SHP77 (cell line): ENCODE data around the gene TDRD5.

ENCODE experiments used
- DNase-seq, 2 experiments: peaks; one replicate each; lab custom pipeline; 2025; lab: John Stamatoyannopoulos, UW

Gene TDRD5

GRCh38 chr1:179598631-179599030, 7.0 kb downstream of the TDRD5 start:
- DNase-seq = no peak

- DNase-seq = peak; percentile 55
These were observed 8.1 kb downstream of the TDRD5 start for GRCh38 chr1:179599623-179600249.

DNA sequence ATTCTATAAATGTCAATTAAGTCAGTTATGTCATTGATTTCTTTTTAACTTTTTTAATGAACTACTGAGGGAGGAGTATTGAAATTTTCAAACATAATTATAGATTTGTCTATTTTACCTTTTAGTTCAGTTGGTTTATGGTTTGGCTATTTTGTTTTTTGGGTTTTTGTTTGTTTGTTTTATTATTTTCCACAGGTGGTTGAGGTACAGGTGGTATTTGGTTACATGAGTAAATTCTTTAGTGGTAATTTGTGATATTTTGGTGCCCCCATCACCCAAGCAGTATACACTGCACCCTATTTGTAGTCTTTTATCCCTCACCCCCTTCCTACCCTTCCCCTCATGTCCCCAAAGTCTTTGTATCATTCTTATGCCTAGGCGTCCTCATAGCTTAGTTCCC, 9.5 kb downstream of the TDRD5 start:
- no peak for DNase-seq

GRCh38 chr1:179612361-179612760, 20.7 kb downstream of the TDRD5 start:
- no peak for DNase-seq

DNA sequence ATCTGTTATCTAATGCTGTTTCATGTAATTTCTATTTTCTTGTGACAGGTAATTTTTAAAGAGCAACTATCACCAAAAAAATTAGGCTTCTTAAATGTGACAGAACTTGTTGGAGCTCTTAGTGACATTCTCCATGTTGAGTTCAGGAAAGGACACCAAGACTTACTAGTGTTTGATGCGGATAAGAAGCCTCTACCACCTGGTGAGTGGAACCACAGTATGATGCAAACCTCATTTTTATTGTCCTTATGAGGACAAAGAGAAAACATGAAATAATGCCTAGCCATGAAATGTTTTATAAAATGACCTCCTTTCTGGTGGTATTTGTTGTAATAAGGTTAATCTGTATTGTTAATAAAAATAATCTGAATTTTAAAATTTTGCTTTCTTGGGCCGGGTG, 39.1 kb downstream of the TDRD5 start:
- no peak for DNase-seq

DNA sequence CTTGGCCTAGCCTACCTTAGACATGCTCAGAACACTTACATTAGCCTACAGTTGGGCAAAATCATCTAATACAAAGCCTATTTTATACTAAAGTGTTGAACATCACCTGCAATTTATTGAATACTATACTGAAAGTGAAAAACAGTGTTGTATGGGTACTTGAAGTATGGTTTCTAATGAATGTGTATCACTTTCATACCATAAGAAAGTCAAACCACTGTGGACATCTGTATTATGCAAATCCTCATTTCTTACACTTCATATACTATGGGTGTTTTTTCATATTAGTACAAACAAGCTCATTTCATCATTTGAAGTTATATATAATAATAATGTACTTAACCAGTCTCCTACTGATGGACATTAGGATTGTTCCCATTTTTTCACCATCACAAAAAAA, 41.2 kb downstream of the TDRD5 start:
- no peak for DNase-seq

DNA sequence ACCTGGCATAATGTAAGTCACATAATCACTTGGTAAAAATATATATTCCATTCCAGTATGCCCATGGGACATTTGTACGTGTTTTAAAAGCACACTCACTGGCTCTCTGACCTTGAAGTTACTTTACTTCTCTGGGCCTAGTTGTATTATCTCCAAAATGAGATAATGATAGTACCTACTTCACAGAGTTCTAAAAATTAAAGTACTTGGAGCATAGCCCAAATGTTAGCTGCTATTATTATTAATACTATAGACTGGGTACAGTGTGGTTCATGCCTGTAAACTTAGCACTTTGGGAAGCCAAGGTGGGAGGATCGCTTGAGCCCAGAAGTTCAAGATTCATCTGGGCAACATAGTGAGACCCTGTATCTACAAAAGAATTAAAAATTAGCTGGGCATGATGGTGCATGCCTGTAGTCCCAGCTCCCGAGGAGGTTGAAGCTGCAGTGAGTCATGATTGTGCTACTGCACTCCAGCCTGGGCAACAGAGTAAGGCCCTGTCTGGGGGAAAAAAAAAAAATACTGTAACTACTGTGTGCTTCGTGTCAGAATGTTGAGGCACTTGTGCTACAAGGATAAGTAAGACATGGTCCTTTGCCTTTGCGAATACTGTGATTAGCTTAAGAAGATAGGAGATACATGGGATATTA, 45.7 kb downstream of the TDRD5 start:
- no peak for DNase-seq

GRCh38 chr1:179661018-179661417, 69.4 kb downstream of the TDRD5 start:
- no peak for DNase-seq

GRCh38 chr1:179663810-179664209, 72.2 kb downstream of the TDRD5 start:
- no peak for DNase-seq

DNA sequence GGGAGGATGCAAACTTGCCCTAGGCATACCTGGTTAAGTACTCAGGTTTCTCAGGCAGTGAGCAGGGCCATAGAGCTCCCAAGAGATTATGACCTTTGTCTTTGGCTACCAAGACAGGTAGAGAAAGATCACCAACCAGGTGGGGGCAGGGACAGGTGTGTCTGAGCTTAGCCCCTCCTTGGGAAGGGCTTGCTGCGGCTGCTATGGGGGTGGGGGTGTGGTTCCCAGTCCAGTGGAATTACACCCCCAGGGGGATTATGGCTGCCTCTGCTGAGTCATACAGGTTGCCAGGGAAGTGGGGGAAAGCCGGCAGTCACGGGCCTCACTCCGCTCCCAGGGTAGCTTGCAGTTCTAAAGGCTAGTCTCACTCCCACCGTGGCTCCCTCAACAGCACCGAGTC, 86.2 kb downstream of the TDRD5 start:
- DNase-seq = no peak

- peak in 1 of 2 experiments; percentile 10 for DNase-seq
These were observed 102.9 kb downstream of the TDRD5 start for GRCh38 chr1:179694530-179694929.

- no peak for DNase-seq
These were observed 111.4 kb downstream of the TDRD5 start for GRCh38 chr1:179702946-179703539.

DNA sequence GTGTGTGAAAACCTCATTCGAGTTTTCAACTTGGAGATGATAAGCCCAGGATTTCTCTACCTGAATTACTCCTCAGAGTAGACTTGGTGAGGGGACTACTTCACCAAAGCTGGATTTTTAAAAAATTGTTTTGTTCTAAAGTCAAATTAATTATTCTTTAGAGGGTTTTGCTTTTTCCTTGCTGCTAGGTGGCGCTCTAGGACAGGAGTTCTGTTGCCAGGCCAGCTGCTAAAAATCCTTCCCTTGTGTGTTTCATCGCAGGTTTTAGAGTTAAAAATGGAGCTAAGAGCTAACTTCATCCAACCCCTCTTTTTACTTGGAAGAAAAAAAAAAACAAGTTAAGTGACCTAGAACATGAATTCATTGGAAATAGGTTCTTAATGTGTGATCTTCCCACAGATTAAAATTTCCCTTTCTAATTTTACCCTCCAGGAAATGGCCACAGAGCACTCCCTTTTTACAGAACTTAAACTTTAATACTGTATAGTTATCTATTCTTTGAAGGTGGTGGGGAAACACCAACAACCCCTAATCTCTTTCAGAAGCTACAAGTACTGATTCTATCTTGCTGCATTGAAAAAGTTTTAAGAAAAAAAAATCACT, 114.8 kb downstream of the TDRD5 start:
- peak in 1 of 2 experiments; percentile 29 for DNase-seq

DNA sequence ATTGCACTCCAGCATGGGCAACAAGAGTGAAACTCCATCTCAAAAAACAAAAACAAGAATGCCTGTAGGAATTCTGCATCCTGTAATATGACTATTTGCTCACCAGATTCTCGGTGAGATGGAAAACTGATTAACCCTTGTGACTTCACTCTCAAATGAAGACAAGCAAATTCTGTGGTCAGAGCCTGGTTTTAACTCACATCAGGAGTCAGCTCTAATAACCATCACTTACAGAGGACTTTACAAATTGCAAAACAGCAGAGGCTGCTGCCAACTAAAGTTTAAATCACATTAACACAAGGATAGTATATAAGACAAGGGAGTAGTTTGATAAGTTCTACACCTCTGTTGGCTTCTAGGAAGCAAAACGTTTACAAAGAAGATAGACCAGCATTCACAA, 115.8 kb downstream of the TDRD5 start:
- no peak for DNase-seq

GRCh38 chr1:179708434-179709195, 117.0 kb downstream of the TDRD5 start:
- DNase-seq = no peak

GRCh38 chr1:179709841-179710329, 118.3 kb downstream of the TDRD5 start:
- peak in 1 of 2 experiments; percentile 24 for DNase-seq

- no peak for DNase-seq
These were observed 122.5 kb downstream of the TDRD5 start for GRCh38 chr1:179714159-179714558.

- DNase-seq = no peak
These were observed 123.0 kb downstream of the TDRD5 start for GRCh38 chr1:179714623-179715022.

DNA sequence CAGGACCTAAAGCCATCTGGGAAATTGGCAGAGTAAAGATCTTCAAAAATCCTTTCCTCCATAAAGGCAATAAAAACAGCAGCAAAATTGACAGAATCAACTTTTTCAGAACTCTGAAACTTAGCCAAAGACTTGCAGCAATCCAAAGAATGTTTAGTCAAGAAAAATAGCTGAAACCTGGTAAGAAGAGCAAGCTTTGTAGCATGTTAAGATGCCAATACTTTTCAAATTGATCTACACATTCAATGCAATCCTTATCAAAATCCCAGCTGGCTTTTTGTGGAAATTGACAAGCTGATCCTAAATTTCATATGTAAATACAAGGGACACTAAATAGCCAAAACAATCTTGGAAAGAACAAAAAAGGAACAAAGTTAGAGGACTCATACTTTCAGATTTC, 127.6 kb downstream of the TDRD5 start:
- no peak for DNase-seq

DNA sequence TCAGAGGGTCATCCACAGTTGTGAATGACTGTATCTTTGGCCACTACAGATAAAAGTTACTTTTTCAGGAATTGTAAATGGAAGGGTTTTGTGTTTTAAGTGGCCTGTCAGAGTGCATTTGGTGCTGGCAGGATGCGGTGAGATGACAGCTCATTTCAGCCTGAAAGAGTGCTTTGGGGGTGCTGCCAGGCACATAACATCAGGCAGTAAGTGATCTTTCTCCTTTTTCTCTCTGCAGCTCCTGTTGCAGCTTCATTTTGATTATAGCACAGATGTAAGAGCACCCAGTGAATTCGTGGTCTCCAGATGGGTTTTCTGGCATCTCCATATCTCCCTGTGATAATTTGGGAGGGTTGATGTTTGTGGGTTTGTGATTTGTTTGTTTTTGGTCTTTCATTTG, 136.6 kb downstream of the TDRD5 start:
- no peak for DNase-seq

DNA sequence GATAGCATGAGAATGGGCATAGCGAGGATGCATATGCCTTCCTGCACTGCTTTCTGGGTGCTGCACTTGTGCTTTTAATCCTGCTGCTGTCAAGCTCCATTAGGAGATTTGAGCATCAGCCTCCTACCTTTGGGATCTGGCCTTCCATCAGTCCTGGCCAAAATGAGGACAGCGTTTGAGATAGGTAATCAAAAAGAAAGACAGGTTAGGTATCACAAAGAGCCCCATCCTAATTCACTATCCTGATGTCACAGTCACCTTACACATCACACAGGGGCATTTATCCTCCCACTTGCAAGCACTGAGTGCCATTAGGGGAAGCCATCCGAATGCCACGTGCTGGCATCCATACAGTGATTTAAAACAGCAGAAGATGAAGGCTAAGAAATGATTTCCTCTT, 138.2 kb downstream of the TDRD5 start:
- no peak for DNase-seq

DNA sequence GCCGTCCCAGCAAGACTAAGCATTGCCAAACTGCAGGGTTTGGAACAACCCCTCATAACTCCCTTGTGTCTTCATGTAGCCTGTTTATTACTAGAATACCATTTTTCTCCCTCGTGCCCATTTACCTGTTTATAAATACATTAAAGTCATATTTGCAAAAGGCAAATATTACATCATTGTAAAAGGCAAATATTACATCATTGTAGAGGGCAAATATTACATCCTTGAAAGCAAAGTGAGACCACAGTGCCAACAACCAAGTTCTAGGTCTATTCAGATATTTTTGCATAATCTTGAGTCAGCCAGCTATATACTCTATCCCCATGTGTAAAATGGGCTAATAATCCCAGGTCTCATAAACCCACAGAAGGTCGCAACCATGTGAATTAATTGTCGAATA, 140.0 kb downstream of the TDRD5 start:
- peak in 1 of 2 experiments; percentile 11 for DNase-seq
